COLO668 (cell line): ENCODE data around the gene RB1.
"Not testable (repeated sequence)": the region's sequence is repeated elsewhere in the genome, so short reads cannot be mapped to it uniquely, and the experiment has no call there.

Experiments used
- DNase-seq: peaks from one replicate; lab custom pipeline; 2025; ENCODE audit not compliant: unreplicated experiment; lab: John Stamatoyannopoulos, UW

RB1 gene

DNA sequence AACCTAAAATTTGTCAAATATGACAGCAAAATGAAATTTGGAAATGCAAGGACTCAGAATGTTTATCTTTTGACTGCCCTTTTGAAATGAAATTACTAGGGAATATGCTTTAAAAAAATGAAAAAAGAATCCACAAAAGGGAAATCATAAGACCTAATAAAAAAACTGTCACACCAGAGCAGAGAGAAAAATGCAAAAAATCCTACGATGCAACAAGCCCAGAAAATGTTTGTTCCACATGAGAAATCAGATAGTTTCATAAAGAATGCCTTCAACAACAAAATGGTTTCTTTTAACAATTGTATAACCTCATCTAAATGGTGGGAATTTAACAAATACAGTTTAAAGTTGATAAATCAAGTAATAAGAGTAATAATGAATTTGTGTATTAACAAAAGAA is 101.4 kb downstream of the RB1 start:
- DNase-seq: no peak

- no peak for DNase-seq
Measured at GRCh38 chr13:48405875-48406274, 102.3 kb downstream of the RB1 start.

GRCh38 chr13:48410199-48410598 is 106.6 kb downstream of the RB1 start:
- no peak for DNase-seq

GRCh38 chr13:48411147-48411794 is 107.7 kb downstream of the RB1 start:
- DNase-seq: no peak

DNA sequence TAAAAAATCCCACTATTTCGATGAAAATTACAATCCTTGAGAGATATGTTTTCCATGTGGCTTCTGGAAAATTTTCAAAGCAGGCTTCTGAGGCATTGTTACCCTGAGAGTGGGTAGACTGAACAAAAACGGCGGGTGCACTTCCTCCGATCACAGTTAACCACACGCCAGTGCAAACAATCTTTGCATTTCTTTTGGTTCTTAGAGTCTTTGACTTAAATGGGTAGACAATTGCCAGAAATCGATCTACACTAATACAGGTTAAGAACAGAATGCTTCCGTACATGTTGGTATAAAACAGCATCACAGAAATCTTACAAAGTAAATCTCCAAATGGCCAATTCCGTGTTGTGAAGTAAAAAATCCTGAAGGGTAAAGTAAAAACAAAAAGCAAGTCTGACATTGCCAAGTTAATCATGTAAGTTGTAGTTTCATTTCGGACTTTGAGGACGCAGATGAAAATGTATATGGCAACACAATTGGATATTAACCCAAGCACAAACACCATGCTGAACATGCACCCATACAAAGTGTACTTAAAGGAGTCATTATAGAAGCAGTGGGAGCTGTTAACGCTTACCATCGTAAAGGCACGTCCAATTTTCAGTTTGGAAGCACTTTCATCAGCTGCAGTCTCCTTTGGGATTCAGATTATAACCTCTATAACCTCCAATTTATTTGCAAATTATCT is 108.4 kb downstream of the RB1 start:
- no peak for DNase-seq

GRCh38 chr13:48412881-48413351 is 109.4 kb downstream of the RB1 start, which contains the start of gene LPAR6:
LPAR6 (minus strand) TSS chr13:48413113; CDS start chr13:48412423, 690 bp downstream.
- no peak for DNase-seq

DNA sequence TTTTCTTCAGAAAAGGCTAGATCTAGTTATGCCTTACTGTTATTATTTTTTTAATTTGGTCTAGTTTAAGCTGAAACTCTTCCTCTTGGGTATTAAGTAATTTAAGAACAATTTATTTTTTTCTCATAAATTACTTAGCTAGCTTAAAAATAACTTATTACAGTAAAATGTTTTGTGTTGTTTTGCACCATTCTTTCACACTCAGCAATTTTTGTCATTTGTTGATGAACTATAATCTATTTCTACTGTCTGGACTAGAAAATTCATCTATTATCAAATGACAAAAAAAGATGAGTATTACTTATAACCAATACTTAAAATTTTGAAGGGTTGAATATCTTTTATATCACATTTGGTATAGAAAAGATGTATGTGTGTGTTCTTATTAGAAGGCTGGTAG is 111.0 kb downstream of the RB1 start:
- DNase-seq: no peak

- no peak for DNase-seq
Measured at GRCh38 chr13:48415516-48415915, 112.0 kb downstream of the RB1 start.

DNA sequence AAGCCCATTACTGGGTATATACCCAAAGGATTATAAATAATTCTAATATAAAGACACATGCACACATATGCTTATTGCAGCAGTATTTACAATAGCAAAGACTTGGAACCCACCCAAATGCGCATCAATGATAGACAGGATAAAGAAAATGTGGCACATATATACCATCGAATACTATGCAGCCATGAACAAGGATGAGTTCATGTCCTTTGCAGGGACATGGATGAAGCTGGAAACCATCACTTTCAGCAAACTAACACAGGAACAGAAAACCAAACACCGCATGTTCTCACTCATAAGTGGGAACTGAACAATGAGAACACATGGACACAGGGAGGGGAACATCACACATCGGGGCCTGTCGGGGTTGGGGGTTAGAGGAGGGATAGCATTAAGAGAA is 118.5 kb downstream of the RB1 start:
- not testable (repeated sequence) for DNase-seq

DNA sequence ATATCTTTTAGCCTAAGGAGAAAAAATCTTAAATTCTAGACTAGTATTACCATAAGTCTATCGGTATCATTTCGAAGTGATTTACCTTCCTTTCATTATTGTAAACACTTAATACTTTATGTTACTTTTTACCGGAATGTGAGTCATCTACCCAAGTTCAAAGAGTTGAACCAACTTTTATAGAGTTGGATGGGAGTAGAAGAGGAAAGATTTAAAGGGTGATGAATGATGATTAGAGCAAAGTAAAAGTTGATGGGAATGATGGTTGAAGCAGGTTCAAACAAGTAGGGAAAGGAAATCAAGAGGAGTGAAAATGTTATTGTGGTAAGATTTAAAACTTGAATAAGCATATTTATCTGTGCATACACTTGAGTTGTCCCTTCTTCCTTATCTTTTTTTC is 120.7 kb downstream of the RB1 start:
- no peak for DNase-seq

- no peak for DNase-seq
Measured at GRCh38 chr13:48426052-48426451, 122.5 kb downstream of the RB1 start.

- not testable (repeated sequence) for DNase-seq
Measured at GRCh38 chr13:48426755-48427298, 123.3 kb downstream of the RB1 start.

DNA sequence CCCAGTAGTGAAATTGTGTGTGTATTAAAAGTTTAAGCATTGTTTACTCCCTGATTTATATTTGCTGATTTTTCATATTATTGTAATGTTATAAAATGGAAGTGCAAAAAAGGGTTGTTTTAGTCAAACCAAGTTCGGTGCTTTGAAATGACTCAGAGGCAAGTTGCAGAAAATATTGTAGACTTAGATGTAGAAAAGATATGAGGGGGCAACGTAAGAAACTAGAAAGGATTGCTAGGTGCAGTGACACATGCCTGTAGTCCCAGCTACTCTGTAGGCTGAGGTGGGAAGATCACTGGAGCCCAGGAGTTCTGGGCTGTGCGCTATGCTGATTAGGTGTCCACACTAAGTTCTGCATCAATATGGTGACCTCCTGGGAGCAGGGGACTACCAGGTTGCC is 125.5 kb downstream of the RB1 start:
- DNase-seq: no peak

DNA sequence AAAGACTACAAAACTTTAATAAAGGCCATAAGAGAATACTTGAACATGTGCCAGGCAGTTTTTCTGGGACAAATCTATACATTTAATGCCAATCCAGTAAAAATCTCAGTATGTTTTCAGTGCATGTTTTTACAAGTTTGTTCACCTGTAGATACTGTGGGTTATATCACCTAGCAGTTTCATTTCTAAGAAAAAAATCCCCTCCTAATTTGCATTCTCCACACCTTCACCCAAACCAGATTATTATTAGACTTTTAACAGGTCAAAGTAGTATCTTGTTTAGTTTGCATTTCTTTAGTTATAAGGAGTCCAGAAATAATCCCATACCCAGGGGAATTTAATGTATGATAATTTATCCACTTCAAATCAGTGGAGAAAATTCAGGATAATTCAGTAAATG is 126.3 kb downstream of the RB1 start:
- DNase-seq: no peak

GRCh38 chr13:48431431-48431830 is 127.9 kb downstream of the RB1 start:
- no peak for DNase-seq

GRCh38 chr13:48431987-48432615 is 128.6 kb downstream of the RB1 start:
- DNase-seq: no peak

GRCh38 chr13:48434200-48434599 is 130.6 kb downstream of the RB1 start:
- DNase-seq: no peak

GRCh38 chr13:48436661-48437288 is 133.2 kb downstream of the RB1 start:
- DNase-seq: no peak

- no peak for DNase-seq
Measured at GRCh38 chr13:48437371-48437770, 133.8 kb downstream of the RB1 start.

- no peak for DNase-seq
Measured at GRCh38 chr13:48443442-48444208, 140.1 kb downstream of the RB1 start.

DNA sequence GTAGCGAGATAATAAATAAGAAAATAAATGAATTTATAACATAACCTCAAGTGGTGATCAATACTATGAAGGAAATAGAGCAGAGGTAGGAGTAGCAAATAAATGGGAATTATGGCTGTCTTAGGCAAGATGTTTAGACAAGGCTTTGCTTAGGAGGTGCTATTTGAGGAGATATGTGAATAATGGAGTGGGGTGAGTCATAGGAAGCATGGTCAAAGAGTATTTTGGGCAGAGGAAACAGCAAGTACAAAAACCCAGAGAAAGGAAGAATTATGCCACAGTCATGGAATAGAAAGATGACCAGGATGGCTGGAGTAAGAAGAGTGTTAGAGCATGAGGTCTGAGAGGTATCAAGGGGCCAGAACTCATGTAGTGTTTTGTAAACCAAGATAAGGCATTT is 142.9 kb downstream of the RB1 start:
- no peak for DNase-seq
